Right lobe of liver (tissue), 6 donors: ENCODE measurements around the gene OTUD5. TPM values are rescaled to one million over a fixed set of nuclear protein-coding genes. Genes with fewer than 3 reads are reported as not detected.

Experiments used
- ATAC-seq, 4 donors: fragments of 200-7000 bp; cut with Tn5 transposase; one replicate each; pipeline ENCODE4 v1.9.1; 2020; ENCODE audit warnings: mild to moderate bottlenecking in 4 of 4, moderate library complexity in 4 of 4
- DNase-seq, 3 donors: peaks; one replicate each; pipeline ENCODE4 v3.0.0-alpha.2; 2020
- H3K27ac ChIP-seq, 3 donors: fragments of 200-600 bp; one replicate each; pipeline ENCODE4 v1.8.0; 2022
- H3K27me3 ChIP-seq, 2 donors: fragments of 200-600 bp; one replicate each; pipeline ENCODE4 v1.8.0; 2022
- H3K36me3 ChIP-seq, 4 donors: fragments of 200-600 bp; sonication (generic) in 1 of 4; one replicate each; pipeline versions ENCODE4 v1.5.1 to v1.8.0; 2017 to 2022; ENCODE audit warnings: control low read depth in 1 of 4
- H3K4me1 ChIP-seq, 4 donors: fragments of 200-600 bp; sonication (generic) in 1 of 4; one replicate each; pipeline versions ENCODE4 v1.5.1 to v1.8.0; 2017 to 2022; ENCODE audit warnings: control low read depth in 1 of 4
- H3K4me3 ChIP-seq, 3 donors: fragments of 200-600 bp; one replicate each; pipeline ENCODE4 v1.8.0; 2022
- H3K9me3 ChIP-seq, 4 donors: fragments of 200-600 bp; sonication (generic) in 1 of 4; one replicate each; pipeline versions ENCODE4 v1.5.1 to v1.8.0; 2017 to 2022; ENCODE audit warnings: control low read depth in 1 of 4
- CTCF ChIP-seq, 4 donors: fragments of 200-600 bp in 3 of 4; fragments of 450-650 bp in 1 of 4; IDR thresholded peaks; one replicate each; pipeline versions ENCODE4 v1.5.1 to v1.8.0; 2016 to 2022; ENCODE audit warnings: antibody characterized with exemption in 4 of 4, mild to moderate bottlenecking in 2 of 4
- POLR2A ChIP-seq: fragments of 450-650 bp; IDR thresholded peaks from one replicate; pipeline ENCODE4 v1.6.1; 2017; ENCODE audit warnings: antibody characterized with exemption, mild to moderate bottlenecking
- WGBS: methylation state at CpG from one replicate; pipeline ENCODE4 v1.1.6; 2018; ENCODE audit warnings: low coverage, low lambda C conversion rate; ENCODE audit not compliant: insufficient coverage; ENCODE audit errors: missing lambda C conversion rate; 5-methylcytosine and 5-hydroxymethylcytosine counted together
- intact Hi-C, 2 donors: fragments of 100-400 bp; cut with DNase I; formaldehyde crosslinking; loops; one replicate each; pipeline versions ENCODE4 v1.11.2 to v1.14.1; 2022
- total RNA-seq, 6 experiments: library from RNA; depleted of rRNA in 2 of 6; stranded (reverse); fragments of >200 nt in 2 of 6; fragmentation: NEBNext Ultra II Directional in 3 of 6; extraction: Animal tissue kit (Norgen Biotek cat#: 25700) in 3 of 6; gene quantifications; one replicate each; pipeline versions ENCODE4 v1.1.0 to v1.2.4, GENCODE V29; 2016 to 2023
- donor health status: DM: no; HTN: yes; CAD: no.
- donor health status: DM: no; HTN: no; CAD: no.
- donor health status: DM: no; HTN: no; CAD: no.
- donor health status: DM: no; HTN: yes; CAD: no.
- donor health status: DM: no; HTN: yes; CAD: no.

Gene OTUD5
- total RNA-seq, 6 experiments from 2014 or later, result 14.4 to 24.1 (median 21.6) TPM

GRCh38 chrX:48975041-48975440, 17.6 kb upstream of the OTUD5 start:
- ATAC-seq, result no peak
- Histone ChIP-seq H3K27me3 (no peaks in the 10 kb centered on the region), H3K4me3 (no peak overlapping the region), H3K4me1 (no peaks in the 10 kb centered on the region), H3K9me3 (no peaks in the 10 kb centered on the region), H3K27ac (no peak overlapping the region), H3K36me3 (peaks cover 0 to 18% (median 7%) of the 10 kb centered on the region in 4 donors)
- DNase-seq, result peak in 1 of 3 donors; percentile 46
- no peak for TF ChIP-seq POLR2A
- intact Hi-C loops, result no loop called here
- 71% methylated on average over 5 of the region's 7 CpGs for WGBS

GRCh38 chrX:48974574-48974973, 17.2 kb upstream of the OTUD5 start:
- no peaks in the 10 kb centered on the region for H3K9me3 ChIP-seq
- WGBS, result 64% methylated on average over 2 of the region's 2 CpGs
- DNase-seq, result no peak

GRCh38 chrX:48974033-48974432, 16.6 kb upstream of the OTUD5 start:
- 70% methylated on average over 3 of the region's 3 CpGs for WGBS
- H3K9me3 ChIP-seq, result no peaks in the 10 kb centered on the region
- no peak overlapping the region for H3K27ac ChIP-seq
- no peak for ATAC-seq
- intact Hi-C loops, result no loop called here
- no peaks in the 10 kb centered on the region for H3K4me1 ChIP-seq
- no peak overlapping the region for H3K4me3 ChIP-seq
- no peaks in the 10 kb centered on the region for H3K27me3 ChIP-seq
- DNase-seq, result peak in 1 of 3 donors; percentile 14
- H3K36me3 ChIP-seq, result peaks cover 0 to 18% (median 7%) of the 10 kb centered on the region in 4 donors
- no peak for TF ChIP-seq CTCF (IDR thresholded peaks at IDR 0.05)
- TF ChIP-seq POLR2A, result no peak

More at GRCh38 chrX:48974574-48974973, 17.2 kb upstream of the OTUD5 start:
- intact Hi-C loops, result no loop called here
- no peak for ATAC-seq
- H3K27me3 ChIP-seq, result no peaks in the 10 kb centered on the region
- H3K4me1 ChIP-seq, result no peaks in the 10 kb centered on the region
- H3K27ac ChIP-seq, result no peak overlapping the region
- H3K36me3 ChIP-seq, result peaks cover 0 to 18% (median 7%) of the 10 kb centered on the region in 4 donors
- H3K4me3 ChIP-seq, result no peak overlapping the region
- TF ChIP-seq POLR2A (no peak), CTCF (IDR thresholded peaks at IDR 0.05) (no peak)

GRCh38 chrX:48972220-48973164, 15.1 kb upstream of the OTUD5 start:
- Histone ChIP-seq H3K4me1 (no peaks in the 10 kb centered on the region), H3K27ac (no peak overlapping the region), H3K36me3 (peaks cover 0 to 18% (median 7%) of the 10 kb centered on the region in 4 donors), H3K27me3 (no peaks in the 10 kb centered on the region), H3K9me3 (no peaks in the 10 kb centered on the region), H3K4me3 (no peak overlapping the region)
- intact Hi-C loops, result no loop called here
- 29% methylated on average over 7 of the region's 13 CpGs for WGBS
- DNase-seq (peak in 1 of 3 donors; percentile 54), ATAC-seq (peak; percentile 55 to 81 (median 73))
- peak; percentile 28 to 54 (median 49) for TF ChIP-seq CTCF (IDR thresholded peaks at IDR 0.05)
- TF ChIP-seq POLR2A, result no peak
